ENCODE measurements around the gene ERN1.

The ERN1 gene

DNA sequence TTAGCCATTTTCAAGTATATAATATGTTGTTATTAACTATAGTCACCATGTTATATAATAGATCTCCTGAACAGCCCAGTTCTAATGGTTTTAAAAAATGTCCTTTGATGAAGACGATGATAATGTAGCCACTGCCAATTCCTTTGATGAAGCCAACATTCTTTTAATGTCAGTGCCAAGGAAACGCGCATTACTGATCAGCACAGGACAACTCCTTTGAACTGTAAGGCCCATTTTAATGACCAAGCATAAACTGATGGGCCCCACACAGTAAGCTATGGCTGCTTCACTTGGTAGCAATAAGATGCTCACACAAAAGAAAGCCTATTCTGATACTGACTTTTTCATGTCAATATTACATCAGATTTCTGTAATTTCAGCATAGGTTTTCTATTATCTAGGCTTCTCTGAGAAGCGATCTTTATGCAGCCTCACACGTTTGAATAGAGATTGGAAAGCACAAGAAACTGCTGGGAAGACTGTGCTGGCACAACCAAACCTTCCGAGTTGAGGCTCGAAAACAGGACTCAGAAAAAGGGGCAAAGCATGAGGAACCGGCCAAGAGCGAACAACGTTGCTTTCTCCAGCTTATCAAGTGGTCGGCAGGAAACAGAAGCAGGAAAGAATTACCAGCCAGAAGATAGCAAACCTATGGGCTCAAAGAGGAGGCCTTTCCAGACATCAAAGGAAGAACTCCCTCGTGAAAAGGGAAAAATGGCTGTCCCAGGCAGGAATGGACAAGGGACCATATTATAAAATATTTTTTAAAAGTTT, 19.4 kb downstream of the ERN1 start:
- no peak for DNase-seq (ENCODE audit: low read depth)

- no peak for DNase-seq (ENCODE audit: low read depth)
Observed at GRCh38 chr17:64109400-64109799, 20.5 kb downstream of the ERN1 start.

DNA sequence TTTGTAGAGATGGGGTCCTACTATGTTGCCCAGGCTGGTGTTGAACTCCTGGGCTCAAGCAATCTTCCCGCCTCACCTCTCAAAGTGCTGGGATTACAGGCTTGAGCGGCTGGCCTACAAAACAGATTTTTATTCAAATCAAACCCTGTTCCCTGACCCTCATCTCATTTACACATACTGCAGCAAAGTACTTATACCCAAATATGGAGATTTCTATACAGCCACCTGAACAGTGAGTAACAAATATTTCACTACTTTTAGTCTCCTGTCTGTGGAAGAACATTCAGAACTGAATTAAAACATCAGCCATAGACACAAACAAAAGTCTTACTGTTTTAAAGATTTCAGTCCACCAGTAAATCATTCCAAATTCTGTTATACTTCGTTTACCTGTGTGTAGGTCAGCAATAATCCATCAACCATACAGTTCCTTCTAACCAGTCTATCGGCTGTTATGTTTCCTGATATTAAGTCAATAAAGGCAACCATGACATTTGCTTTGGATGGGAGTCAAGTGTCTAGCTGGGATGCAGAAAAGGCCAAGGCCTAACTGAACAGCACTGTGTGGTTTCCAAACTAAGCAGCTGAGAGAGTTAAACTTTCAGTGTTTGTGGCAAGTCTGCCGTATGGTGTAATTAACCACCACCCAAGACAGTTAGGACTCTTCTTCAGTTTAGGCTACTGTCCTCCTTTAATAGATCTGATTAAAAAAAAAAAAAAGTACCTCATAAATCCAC, 22.3 kb downstream of the ERN1 start:
- no peak for DNase-seq (ENCODE audit: low read depth)

GRCh38 chr17:64106918-64107317, 23.0 kb downstream of the ERN1 start:
- no peak for DNase-seq (ENCODE audit: low read depth)

- DNase-seq (ENCODE audit: low read depth): no peak
Observed at GRCh38 chr17:64103391-64104364, 26.3 kb downstream of the ERN1 start.

DNA sequence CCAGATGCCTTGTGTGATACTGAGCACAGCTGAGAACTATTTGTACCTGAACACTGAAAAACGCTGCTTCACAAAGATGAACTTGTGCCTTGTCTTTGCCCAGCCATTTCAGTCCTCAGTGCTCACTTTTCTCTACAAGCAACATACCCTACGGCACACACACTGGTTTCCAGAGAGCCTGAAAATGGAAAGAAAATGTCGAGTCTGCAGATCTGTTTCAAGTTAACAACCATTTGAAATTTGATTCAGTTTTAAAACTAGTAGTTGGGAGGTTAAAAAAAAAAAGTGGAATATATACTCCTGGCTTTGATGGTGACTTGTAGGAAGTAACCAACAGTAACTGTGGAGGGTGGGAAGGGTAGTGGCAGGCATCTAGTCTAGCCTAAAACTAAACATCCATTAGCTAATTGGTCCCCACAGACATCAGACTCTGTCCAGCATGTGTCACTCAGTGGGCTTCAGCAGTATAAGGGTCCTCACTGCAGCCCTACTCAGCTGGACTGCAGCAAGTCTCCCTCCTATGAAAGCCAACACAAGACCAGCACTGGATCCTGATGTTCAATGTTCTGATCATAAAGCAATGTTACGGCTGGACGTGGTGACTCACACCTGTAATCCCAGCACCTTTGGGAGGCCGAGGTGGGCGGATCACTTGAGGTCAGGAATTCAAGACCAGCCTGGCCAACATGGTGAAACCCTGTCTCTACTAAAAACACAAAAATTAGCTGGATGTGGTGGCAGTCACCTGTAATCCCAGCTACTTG, 27.1 kb downstream of the ERN1 start:
- DNase-seq (ENCODE audit: low read depth): no peak

GRCh38 chr17:64099543-64099942, 30.4 kb downstream of the ERN1 start:
- DNase-seq (ENCODE audit: low read depth): no peak

DNA sequence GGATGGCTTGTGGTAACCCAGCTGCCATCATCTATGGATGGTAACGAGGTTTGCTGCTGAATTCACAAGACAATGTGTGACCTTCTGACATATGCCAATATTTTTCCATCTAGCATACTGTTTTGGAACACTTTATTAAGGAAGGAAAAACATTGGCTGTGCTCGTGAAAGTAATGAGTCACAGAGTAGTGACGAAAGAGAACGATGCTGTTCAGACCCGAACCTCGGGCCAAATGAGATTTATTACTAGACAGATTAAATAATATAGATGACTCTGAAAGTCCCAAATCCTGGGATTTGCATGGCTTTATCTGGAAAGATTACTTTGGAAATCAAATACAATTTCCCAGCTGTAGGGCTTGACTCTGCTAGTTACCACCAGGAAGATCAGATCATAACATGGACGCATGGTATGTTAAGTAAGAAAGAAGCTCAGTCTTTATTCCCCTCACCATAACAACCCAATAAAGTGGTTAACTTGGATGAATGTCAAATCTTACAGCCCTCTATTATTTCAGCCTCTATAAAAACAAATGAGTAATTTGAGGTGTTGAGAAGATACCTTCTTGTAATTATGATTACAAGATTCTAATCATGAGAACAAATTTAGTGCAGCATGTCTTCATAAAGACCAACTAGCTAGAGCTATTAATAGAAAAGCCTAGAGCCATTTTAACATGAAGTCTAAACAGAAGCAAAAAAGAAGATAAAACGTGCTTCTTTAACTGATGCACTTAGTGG, 32.6 kb downstream of the ERN1 start:
- no peak for DNase-seq (ENCODE audit: low read depth)

- no peak for DNase-seq (ENCODE audit: low read depth)
Observed at GRCh38 chr17:64096037-64096436, 33.9 kb downstream of the ERN1 start.

GRCh38 chr17:64095144-64095882, 34.6 kb downstream of the ERN1 start:
- no peak for DNase-seq (ENCODE audit: low read depth)

GRCh38 chr17:64094412-64094811, 35.5 kb downstream of the ERN1 start:
- no peak for DNase-seq (ENCODE audit: low read depth)

DNA sequence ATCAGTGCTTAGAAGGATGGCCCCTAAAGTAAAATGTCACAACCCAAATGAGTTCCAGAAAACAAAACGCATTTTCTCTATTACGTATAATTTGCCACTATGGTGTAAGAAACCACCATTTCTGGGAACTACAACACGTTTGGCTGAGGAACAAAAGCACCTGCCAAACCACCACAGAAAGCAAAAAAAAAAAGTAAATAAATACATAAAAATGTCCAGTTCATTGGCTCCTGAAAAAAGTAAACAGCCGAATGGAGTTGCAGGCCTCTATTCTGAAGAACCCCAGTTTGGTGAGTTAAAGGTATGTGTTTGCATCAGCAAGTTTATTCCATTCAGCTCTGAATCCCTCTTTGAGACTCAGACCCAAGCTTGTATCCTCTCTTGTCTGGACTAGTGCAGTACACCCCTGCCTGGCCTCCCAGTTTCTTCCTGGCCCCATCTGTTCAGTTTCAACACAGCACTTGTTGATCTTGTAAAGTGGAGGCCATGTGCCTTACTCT, 36.9 kb downstream of the ERN1 start:
- no peak for DNase-seq (ENCODE audit: low read depth)

DNA sequence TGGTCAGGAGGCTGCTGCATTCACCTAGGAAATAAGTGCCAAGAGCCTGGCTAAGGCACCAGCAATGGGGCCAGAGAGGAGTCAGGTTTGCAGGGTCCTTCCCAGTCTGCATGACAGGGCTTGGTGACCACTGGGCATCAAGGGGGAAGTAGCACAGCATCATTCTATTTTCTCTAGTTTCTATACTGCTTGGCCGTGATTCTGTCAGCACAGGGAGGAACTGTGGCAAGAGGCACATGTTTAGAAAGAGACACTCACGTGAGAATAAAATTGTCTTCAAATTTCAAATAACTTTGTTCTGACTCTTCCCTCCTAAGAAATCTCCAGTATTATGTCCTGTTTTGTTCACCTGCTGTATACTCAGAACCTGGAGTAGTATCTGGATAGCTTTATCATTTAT, 37.8 kb downstream of the ERN1 start:
- DNase-seq (ENCODE audit: low read depth): no peak

DNA sequence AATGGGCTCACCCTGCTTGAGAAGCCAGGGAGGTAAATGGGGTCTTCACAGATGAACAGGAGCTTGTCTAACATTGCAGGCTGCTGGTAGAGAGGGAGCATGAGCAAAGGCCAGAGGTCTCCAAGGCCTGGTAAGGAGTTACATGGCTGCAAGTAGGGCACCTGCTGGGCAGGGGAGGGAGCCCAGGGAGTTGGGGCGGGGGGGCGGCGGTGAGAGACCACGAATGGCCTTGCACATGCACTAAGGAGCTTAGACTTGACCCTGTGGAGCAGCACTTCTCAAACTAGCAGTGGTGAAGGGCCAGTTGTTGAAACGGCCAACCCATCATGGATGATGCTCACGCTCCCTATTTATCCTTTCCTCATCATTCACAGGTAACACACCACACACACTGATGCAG, 38.4 kb downstream of the ERN1 start:
- DNase-seq (ENCODE audit: low read depth): no peak

DNA sequence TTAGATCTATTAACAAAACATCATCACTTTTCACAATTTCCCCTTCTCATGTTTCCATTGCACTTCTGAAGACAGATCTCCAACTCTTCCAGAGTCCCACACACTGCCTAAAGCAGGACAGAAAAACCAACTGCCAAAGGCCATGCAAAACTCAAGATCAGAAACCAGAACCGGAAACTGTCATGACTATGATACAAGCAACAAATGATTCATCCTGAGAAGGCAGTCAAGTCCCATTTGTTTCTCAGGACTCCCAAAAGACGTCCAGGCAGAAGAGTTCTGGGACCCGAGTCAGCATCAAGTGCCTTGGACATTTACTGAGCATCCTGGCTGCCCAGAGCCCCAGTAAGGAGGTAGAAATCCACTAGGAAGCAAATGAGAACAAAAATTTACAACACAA, 38.8 kb downstream of the ERN1 start:
- DNase-seq (ENCODE audit: low read depth): no peak

- DNase-seq (ENCODE audit: low read depth): no peak
Observed at GRCh38 chr17:64090144-64090543, 39.8 kb downstream of the ERN1 start.

DNA sequence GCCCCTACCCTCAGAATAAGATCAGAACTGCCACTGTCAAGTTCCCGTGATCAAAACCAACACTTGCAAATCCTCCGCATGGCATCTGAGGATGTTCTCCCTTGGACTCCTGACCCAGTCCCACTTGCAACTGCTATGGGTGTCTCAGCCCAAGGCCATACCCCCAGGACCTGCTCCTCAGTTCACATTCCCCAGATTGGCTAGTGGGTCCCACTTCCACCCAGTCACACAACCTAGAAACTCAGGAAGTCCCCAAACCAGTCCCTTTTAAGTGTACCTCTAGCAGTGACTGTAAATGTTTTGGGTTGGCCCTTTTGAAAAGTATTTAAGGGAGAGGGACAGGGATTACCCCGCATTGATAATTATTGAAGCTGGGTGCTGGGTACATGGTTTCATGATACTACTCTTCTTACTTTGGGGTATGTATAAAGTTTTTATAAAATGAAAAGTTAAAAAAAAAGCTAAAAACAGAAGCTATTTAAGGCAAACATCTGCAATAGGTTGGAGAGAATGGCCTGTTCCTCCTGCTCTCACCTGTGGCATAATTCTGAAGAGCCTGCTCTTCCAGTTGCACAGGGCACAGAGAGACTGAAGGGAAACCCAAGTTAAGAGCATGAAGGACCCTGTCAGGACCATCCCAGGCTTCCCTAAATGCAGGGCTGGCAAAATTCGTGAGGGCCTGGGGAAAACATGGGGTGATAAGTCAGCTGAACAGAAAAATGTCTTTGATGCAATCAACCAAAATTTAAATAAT, 42.5 kb downstream of the ERN1 start:
- DNase-seq (ENCODE audit: low read depth): no peak

DNA sequence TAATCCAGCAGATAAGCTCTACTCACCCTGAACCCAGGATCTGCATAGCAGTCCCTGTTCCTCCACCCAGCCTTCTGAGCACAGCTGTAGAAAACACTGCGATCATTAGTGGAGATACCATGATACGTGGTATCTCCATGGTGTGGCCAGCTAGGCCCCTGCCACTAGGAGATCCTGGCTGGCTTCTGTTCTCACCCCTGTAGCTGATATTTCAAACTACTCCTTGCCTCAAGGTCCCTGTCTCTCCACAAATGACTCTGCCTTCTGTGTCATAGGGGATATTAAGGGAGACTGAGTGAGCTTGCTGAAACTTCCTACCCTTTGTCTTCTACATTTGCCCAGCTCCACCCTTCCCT, 44.3 kb downstream of the ERN1 start:
- no peak for DNase-seq (ENCODE audit: low read depth)

- DNase-seq (ENCODE audit: low read depth): no peak
Observed at GRCh38 chr17:64084940-64085649, 44.8 kb downstream of the ERN1 start.

All from HS-5 (cell line).